ENCODE measurements around the gene REN.

REN gene

DNA sequence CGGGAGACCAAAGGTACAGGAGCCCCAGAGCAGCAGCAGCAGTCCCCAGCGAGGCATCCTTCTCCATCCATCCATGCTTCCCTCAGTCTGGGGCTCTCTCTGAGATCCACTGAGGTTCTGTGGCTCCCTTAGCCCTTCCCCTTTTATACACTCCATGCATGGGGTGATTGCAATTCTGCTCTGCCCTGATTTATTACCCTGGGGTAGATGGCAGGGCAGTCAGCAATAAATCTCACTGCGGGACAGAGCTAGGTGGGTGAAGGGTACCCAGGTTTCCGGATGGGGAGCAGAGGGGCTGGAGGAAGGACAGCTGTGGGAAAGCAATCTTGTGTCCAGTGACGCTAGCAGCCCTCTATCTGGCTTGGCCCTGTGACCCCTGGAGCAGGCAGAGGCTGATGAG is at the start of gene REN:
Gene REN, minus strand, starts transcription at position 119 of the 400 bp plus-strand sequence. Its CDS starts 44 bp downstream, at position 75.
- no peak for DNase-seq (ENCODE audit: low read depth in 3 of 3)

- peak in 2 of 3 experiments; percentile 13 to 17 for DNase-seq (ENCODE audit: low read depth in 3 of 3)
Measured at GRCh38 chr1:204213668-204214662, 47.8 kb upstream of the REN start, which contains the start of gene GOLT1A. Gene GOLT1A (minus strand): TSS chr1:204213988. CDS start chr1:204213906, 82 bp downstream.

DNA sequence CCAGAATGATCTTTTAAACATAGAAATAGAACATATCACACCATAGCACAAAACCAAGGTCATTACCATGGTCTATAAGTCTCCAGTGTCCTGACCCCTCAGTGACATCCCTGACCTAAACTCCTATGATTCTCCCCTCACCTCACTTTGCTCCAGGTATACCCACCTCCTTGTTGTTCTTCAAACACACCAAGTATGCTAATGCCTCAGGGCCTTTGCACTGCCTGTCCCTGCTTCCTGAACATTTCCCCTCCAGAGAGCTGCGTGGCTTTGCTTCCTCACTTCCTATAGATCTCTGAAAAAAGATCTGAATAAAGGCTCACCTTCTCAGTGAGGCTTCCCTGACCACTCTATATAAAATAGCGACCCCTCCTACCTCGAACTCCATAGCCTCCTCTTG is 46.6 kb upstream of the REN start:
- DNase-seq (ENCODE audit: low read depth in 3 of 3), result no peak

DNA sequence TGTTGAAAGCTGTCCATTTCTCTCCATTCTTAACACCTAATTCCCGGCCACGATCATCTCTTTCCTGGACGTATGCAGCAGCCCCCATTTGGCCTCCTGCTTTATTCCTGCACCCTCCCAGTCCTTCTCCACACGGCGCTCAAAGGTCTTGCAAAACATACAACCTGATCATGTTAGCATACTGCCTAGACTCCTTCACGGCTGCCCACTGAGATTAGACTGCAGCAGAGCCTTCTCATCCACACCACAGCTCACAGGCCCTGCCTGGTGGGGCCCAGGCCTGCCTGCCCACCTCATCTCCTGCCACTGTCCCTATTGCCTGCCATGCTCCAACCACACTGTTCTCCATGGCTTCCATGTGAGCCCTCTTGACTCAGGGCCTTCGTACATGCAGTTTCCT is 44.9 kb upstream of the REN start:
- no peak for DNase-seq (ENCODE audit: low read depth in 3 of 3)

DNA sequence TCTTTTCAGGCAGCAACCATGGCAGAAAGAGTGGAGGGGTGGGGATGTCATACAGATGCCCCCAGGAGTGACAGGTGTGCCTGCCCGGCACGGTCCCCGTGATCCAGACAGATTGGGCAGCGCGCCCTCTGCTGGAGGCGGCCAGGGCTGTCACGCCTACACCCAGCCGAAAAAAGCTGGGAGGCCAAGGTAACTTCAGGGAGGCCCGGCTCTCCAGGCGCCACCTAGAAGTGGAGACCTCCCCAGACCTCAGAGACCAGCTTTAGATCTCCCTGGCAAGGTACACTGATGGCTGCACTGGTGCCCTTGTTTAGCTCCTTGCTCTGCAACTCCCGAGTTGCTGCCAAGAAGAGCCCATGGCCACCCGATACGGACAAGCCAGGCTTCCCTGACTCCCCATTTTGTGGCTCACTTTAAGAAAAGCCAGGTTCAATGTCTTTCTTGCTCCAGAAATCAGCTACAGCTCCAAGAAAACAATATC is 41.0 kb upstream of the REN start:
- peak; percentile 46 to 62 (median 50) for DNase-seq (ENCODE audit: low read depth in 3 of 3)

DNA sequence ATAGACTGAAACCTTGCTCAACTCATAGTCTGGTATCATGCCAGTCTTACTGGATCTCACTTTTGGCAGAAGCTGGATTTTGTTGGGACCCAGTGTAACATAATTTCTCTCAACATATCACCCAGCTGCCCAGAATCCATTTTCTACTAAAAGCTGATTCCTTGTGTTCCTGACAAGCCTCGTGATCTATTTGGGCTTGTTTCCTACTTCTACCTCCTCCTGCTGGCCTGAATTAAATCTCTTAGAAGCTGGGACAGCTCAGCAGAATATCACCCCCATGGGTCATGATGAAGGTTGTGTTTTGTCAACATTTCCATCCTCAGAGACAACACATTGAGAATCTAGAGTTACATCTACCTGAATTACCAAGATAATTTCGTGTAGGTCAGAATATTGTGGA is 40.0 kb upstream of the REN start:
- DNase-seq (ENCODE audit: low read depth in 3 of 3), result no peak

DNA sequence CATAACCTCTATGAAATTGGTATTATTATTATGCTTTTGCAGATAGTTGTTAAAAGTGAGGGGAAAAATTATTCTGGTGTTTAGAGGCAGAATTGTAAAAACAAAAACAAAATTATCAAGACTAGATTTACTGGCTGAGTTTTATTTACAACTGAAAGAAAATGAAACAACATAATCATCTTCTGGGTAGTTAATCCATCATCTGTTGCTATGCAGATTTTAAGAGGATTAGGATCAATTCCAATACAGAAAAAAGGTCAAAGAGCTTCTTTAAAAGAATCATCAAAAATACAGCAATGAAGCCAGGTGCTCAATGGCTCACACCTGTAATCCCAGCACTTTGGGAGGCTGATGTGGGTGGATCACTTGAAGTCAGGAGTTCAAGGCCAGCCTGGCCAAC is 39.3 kb upstream of the REN start:
- no peak for DNase-seq (ENCODE audit: low read depth in 3 of 3)

DNA sequence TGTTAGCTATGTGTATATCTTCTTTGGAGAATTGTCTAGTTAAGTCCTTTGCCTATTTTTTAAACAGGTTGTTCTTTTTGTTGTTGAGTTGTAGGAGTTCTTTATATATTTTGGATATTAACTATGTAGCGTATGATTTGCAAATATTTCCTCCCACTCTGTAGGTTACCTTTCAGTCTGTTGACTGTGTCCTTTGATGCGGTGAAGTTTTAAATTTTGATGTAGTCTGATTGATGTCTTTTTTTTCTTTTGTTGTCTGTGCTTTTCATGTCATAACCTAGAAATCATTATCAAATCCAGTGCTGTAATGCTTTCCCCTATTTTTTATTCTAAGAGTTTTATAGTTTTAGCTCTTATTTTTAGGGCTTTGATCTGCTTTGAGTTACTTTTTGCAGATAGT is 38.8 kb upstream of the REN start:
- no peak for DNase-seq (ENCODE audit: low read depth in 3 of 3)

GRCh38 chr1:204203206-204203767 is 37.1 kb upstream of the REN start:
- DNase-seq (ENCODE audit: low read depth in 3 of 3), result no peak

DNA sequence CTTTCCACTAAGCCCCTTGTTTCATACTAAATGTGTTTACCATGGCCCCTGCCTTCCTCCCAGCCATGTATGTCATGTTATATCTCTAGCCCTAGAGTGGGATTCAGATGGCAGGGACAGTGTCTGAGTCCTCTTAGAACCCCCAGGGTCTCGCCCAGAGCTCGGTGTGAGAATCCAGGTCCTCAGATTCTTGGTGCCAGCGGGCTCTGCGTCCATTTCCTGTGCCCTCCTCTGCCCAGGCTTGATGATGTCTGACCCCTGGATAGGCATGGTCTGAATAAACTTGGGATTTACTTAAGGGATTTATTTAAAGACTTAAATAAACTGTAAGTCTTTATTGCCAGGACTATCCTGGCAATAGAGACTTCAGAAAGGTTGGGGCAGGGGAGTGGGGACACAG is 36.3 kb upstream of the REN start:
- no peak for DNase-seq (ENCODE audit: low read depth in 3 of 3)

GRCh38 chr1:204201348-204202040 is 35.4 kb upstream of the REN start:
- DNase-seq (ENCODE audit: low read depth in 3 of 3), result no peak

- no peak for DNase-seq (ENCODE audit: low read depth in 3 of 3)
Measured at GRCh38 chr1:204199579-204199978, 33.4 kb upstream of the REN start.

GRCh38 chr1:204198348-204199340 is 32.5 kb upstream of the REN start:
- no peak for DNase-seq (ENCODE audit: low read depth in 3 of 3)

GRCh38 chr1:204197068-204197467 is 30.9 kb upstream of the REN start:
- DNase-seq (ENCODE audit: low read depth in 3 of 3), result no peak

- no peak for DNase-seq (ENCODE audit: low read depth in 3 of 3)
Measured at GRCh38 chr1:204196068-204196795, 30.1 kb upstream of the REN start, which contains the start of gene KISS1. Gene KISS1 (minus strand): TSS chr1:204196491. CDS start chr1:204192876, 3,615 bp downstream.

GRCh38 chr1:204194771-204195170 is 28.6 kb upstream of the REN start:
- no peak for DNase-seq (ENCODE audit: low read depth in 3 of 3)

- no peak for DNase-seq (ENCODE audit: low read depth in 3 of 3)
Measured at GRCh38 chr1:204194080-204194479, 27.9 kb upstream of the REN start.

- no peak for DNase-seq (ENCODE audit: low read depth in 3 of 3)
Measured at GRCh38 chr1:204192589-204193352, 26.6 kb upstream of the REN start.

- DNase-seq (ENCODE audit: low read depth in 3 of 3), result no peak
Measured at GRCh38 chr1:204192046-204192445, 25.9 kb upstream of the REN start.

Data from stimulated activated CD4-positive, alpha-beta T cell treated with anti-CD3 and anti-CD28 coated beads, TNF-alpha, amount 100 ng/mL, for 4 hours (primary cell).